ENCODE data around the gene CHN1. TPM values are rescaled to one million over a fixed set of nuclear protein-coding genes. Genes with fewer than 3 reads are reported as not detected.
A peak's percentile ranks its signal among the peaks of the same experiment; 100 is the strongest.

The CHN1 gene
- total RNA-seq, 2 experiments from 2014 or later = 0.11 to 0.50 TPM

- Mint-ChIP-seq H3K27me3 (ENCODE audit: low read depth) (no peaks in the 10 kb centered on the region), H3K27ac (no peak overlapping the region), H3K4me3 (no peak overlapping the region), H3K9me3 (ENCODE audit: insufficient read depth) (no peaks in the 10 kb centered on the region), H3K4me1 (ENCODE audit: low read depth) (peaks cover 11% of the 10 kb centered on the region), H3K36me3 (ENCODE audit: low read depth) (no peaks in the 10 kb centered on the region)
- ATAC-seq = no peak
- no peak for DNase-seq
- ChIA-PET CTCF (interaction anchor here (1.7 to 1.8 kb wide), 2 partner anchors 132 to 154 kb away, joined by 6 to 7 read pairs; no protein-coding TSS in a partner anchor), POLR2A (no interaction called here)
These were observed 102.0 kb downstream of the CHN1 start for GRCh38 chr2:174903264-174903556.

GRCh38 chr2:174902506-174903263 lies 102.5 kb downstream of the CHN1 start:
- DNase-seq (no peak), ATAC-seq (peak; percentile 57)
- ChIA-PET CTCF (interaction anchor here (1.0 to 1.8 kb wide), 3 partner anchors 132 to 205 kb away, joined by 4 to 7 read pairs (median 6); no protein-coding TSS in a partner anchor), POLR2A (no interaction called here)
- no peaks in the 10 kb centered on the region for H3K27me3 Mint-ChIP-seq (ENCODE audit: low read depth)
- no peak overlapping the region for H3K27ac Mint-ChIP-seq
- H3K4me1 Mint-ChIP-seq (ENCODE audit: low read depth) = peaks cover 11% of the 10 kb centered on the region
- no peak overlapping the region for H3K4me3 Mint-ChIP-seq
- no peaks in the 10 kb centered on the region for H3K9me3 Mint-ChIP-seq (ENCODE audit: insufficient read depth)
- no peaks in the 10 kb centered on the region for H3K36me3 Mint-ChIP-seq (ENCODE audit: low read depth)

- no peak overlapping the region for H3K27ac Mint-ChIP-seq
- POLR2A ChIA-PET = no interaction called here
- H3K9me3 Mint-ChIP-seq (ENCODE audit: insufficient read depth) = no peaks in the 10 kb centered on the region
- ATAC-seq (peak; percentile 49), DNase-seq (no peak)
- peaks cover 11% of the 10 kb centered on the region for H3K4me1 Mint-ChIP-seq (ENCODE audit: low read depth)
- no peaks in the 10 kb centered on the region for H3K27me3 Mint-ChIP-seq (ENCODE audit: low read depth)
- CTCF ChIA-PET = no interaction called here
- no peaks in the 10 kb centered on the region for H3K36me3 Mint-ChIP-seq (ENCODE audit: low read depth)
- H3K4me3 Mint-ChIP-seq = no peak overlapping the region
These were observed 104.1 kb downstream of the CHN1 start for GRCh38 chr2:174901075-174901474.

- ChIA-PET CTCF (no interaction called here), POLR2A (no interaction called here)
- Mint-ChIP-seq H3K9me3 (ENCODE audit: insufficient read depth) (no peaks in the 10 kb centered on the region), H3K4me3 (no peak overlapping the region), H3K36me3 (ENCODE audit: low read depth) (no peaks in the 10 kb centered on the region), H3K4me1 (ENCODE audit: low read depth) (peaks cover 6% of the 10 kb centered on the region), H3K27me3 (ENCODE audit: low read depth) (peaks cover 2% of the 10 kb centered on the region), H3K27ac (no peak overlapping the region)
- DNase-seq (no peak), ATAC-seq (no peak)
These were observed 107.9 kb downstream of the CHN1 start for GRCh38 chr2:174897286-174897685.

GRCh38 chr2:174893018-174893417 lies 112.2 kb downstream of the CHN1 start:
- CTCF ChIA-PET = interaction anchor here (0.9 kb wide), 1 partner anchor 196 kb away, joined by 3 read pairs; no protein-coding TSS in a partner anchor
- Mint-ChIP-seq H3K27ac (no peak overlapping the region), H3K9me3 (ENCODE audit: insufficient read depth) (no peaks in the 10 kb centered on the region), H3K4me3 (no peak overlapping the region), H3K27me3 (ENCODE audit: low read depth) (peaks cover 2% of the 10 kb centered on the region), H3K36me3 (ENCODE audit: low read depth) (no peaks in the 10 kb centered on the region), H3K4me1 (ENCODE audit: low read depth) (no peaks in the 10 kb centered on the region)
- ATAC-seq (no peak), DNase-seq (no peak)
- POLR2A ChIA-PET = no interaction called here

GRCh38 chr2:174892546-174892945 lies 112.6 kb downstream of the CHN1 start:
- ChIA-PET POLR2A (no interaction called here), CTCF (interaction anchor here (0.9 kb wide), 1 partner anchor 195 kb away, joined by 3 read pairs; no protein-coding TSS in a partner anchor)
- Mint-ChIP-seq H3K4me1 (ENCODE audit: low read depth) (no peaks in the 10 kb centered on the region), H3K36me3 (ENCODE audit: low read depth) (no peaks in the 10 kb centered on the region), H3K27me3 (ENCODE audit: low read depth) (peaks cover 2% of the 10 kb centered on the region), H3K4me3 (no peak overlapping the region), H3K27ac (no peak overlapping the region), H3K9me3 (ENCODE audit: insufficient read depth) (no peaks in the 10 kb centered on the region)
- DNase-seq = no peak
- no peak for ATAC-seq

- Mint-ChIP-seq H3K27ac (no peak overlapping the region), H3K4me1 (ENCODE audit: low read depth) (no peaks in the 10 kb centered on the region), H3K27me3 (ENCODE audit: low read depth) (peaks cover under 1% of the 10 kb centered on the region), H3K9me3 (ENCODE audit: insufficient read depth) (no peaks in the 10 kb centered on the region), H3K36me3 (ENCODE audit: low read depth) (no peaks in the 10 kb centered on the region), H3K4me3 (no peak overlapping the region)
- ATAC-seq (no peak), DNase-seq (no peak)
- POLR2A ChIA-PET = no interaction called here
- CTCF ChIA-PET = interaction anchor here (0.7 to 1.4 kb wide), 4 partner anchors 34 to 192 kb away, joined by 3 to 4 read pairs (median 4); no protein-coding TSS in a partner anchor
These were observed 116.4 kb downstream of the CHN1 start for GRCh38 chr2:174888646-174889271.

GRCh38 chr2:174888146-174888545 lies 117.0 kb downstream of the CHN1 start:
- ChIA-PET POLR2A (no interaction called here), CTCF (interaction anchor here (0.7 to 1.4 kb wide), 2 partner anchors 34 to 100 kb away, joined by 3 to 4 read pairs; no protein-coding TSS in a partner anchor)
- H3K4me1 Mint-ChIP-seq (ENCODE audit: low read depth) = no peaks in the 10 kb centered on the region
- no peaks in the 10 kb centered on the region for H3K36me3 Mint-ChIP-seq (ENCODE audit: low read depth)
- ATAC-seq = no peak
- no peaks in the 10 kb centered on the region for H3K27me3 Mint-ChIP-seq (ENCODE audit: low read depth)
- DNase-seq = no peak
- no peaks in the 10 kb centered on the region for H3K9me3 Mint-ChIP-seq (ENCODE audit: insufficient read depth)
- no peak overlapping the region for H3K4me3 Mint-ChIP-seq
- H3K27ac Mint-ChIP-seq = no peak overlapping the region

GRCh38 chr2:174882416-174882815 lies 122.8 kb downstream of the CHN1 start:
- Mint-ChIP-seq H3K27ac (no peak overlapping the region), H3K4me1 (ENCODE audit: low read depth) (no peaks in the 10 kb centered on the region), H3K36me3 (ENCODE audit: low read depth) (no peaks in the 10 kb centered on the region), H3K4me3 (no peak overlapping the region), H3K27me3 (ENCODE audit: low read depth) (no peaks in the 10 kb centered on the region), H3K9me3 (ENCODE audit: insufficient read depth) (no peaks in the 10 kb centered on the region)
- ChIA-PET POLR2A (no interaction called here), CTCF (interaction anchor here (1.2 kb wide), 1 partner anchor 111 kb away, joined by 3 read pairs; no protein-coding TSS in a partner anchor)
- DNase-seq (no peak), ATAC-seq (no peak)

GRCh38 chr2:174881678-174882077 lies 123.5 kb downstream of the CHN1 start:
- no peaks in the 10 kb centered on the region for H3K27me3 Mint-ChIP-seq (ENCODE audit: low read depth)
- ChIA-PET CTCF (interaction anchor here (0.7 to 1.5 kb wide), 3 partner anchors 110 to 182 kb away, joined by 3 to 4 read pairs (median 3); no protein-coding TSS in a partner anchor), POLR2A (no interaction called here)
- H3K4me3 Mint-ChIP-seq = no peak overlapping the region
- H3K9me3 Mint-ChIP-seq (ENCODE audit: insufficient read depth) = no peaks in the 10 kb centered on the region
- H3K36me3 Mint-ChIP-seq (ENCODE audit: low read depth) = no peaks in the 10 kb centered on the region
- H3K4me1 Mint-ChIP-seq (ENCODE audit: low read depth) = no peaks in the 10 kb centered on the region
- DNase-seq (no peak), ATAC-seq (no peak)
- H3K27ac Mint-ChIP-seq = no peak overlapping the region

GRCh38 chr2:174878537-174879147 lies 126.5 kb downstream of the CHN1 start:
- H3K9me3 Mint-ChIP-seq (ENCODE audit: insufficient read depth) = no peaks in the 10 kb centered on the region
- POLR2A ChIA-PET = no interaction called here
- H3K36me3 Mint-ChIP-seq (ENCODE audit: low read depth) = no peaks in the 10 kb centered on the region
- ATAC-seq (no peak), DNase-seq (no peak)
- no peak overlapping the region for H3K27ac Mint-ChIP-seq
- CTCF ChIA-PET = interaction anchor here (2.1 kb wide), 1 partner anchor 129 kb away, joined by 9 read pairs; no protein-coding TSS in a partner anchor
- no peak overlapping the region for H3K4me3 Mint-ChIP-seq
- no peaks in the 10 kb centered on the region for H3K4me1 Mint-ChIP-seq (ENCODE audit: low read depth)
- no peaks in the 10 kb centered on the region for H3K27me3 Mint-ChIP-seq (ENCODE audit: low read depth)

GRCh38 chr2:174877751-174878150 lies 127.4 kb downstream of the CHN1 start:
- DNase-seq = no peak
- peaks cover 4% of the 10 kb centered on the region for H3K27me3 Mint-ChIP-seq (ENCODE audit: low read depth)
- H3K4me1 Mint-ChIP-seq (ENCODE audit: low read depth) = no peaks in the 10 kb centered on the region
- no peaks in the 10 kb centered on the region for H3K36me3 Mint-ChIP-seq (ENCODE audit: low read depth)
- CTCF ChIA-PET = interaction anchor here (1.4 to 3.0 kb wide), 3 partner anchors 10 to 129 kb away, joined by 4 to 9 read pairs (median 8); no protein-coding TSS in a partner anchor
- no peak for ATAC-seq
- POLR2A ChIA-PET = no interaction called here
- no peaks in the 10 kb centered on the region for H3K9me3 Mint-ChIP-seq (ENCODE audit: insufficient read depth)
- no peak overlapping the region for H3K27ac Mint-ChIP-seq
- H3K4me3 Mint-ChIP-seq = no peak overlapping the region

Measured in activated CD8-positive, alpha-beta T cell treated with anti-CD3 and anti-CD28 coated beads, Interleukin-2, amount 10 ng/mL, durations not matched to agents 7 days and 5 days (primary cell).